ENCODE measurements around the gene MTMR12.
"Not testable (repeated sequence)": the region's sequence is repeated elsewhere in the genome, so short reads cannot be mapped to it uniquely, and the experiment has no call there.

DNA sequence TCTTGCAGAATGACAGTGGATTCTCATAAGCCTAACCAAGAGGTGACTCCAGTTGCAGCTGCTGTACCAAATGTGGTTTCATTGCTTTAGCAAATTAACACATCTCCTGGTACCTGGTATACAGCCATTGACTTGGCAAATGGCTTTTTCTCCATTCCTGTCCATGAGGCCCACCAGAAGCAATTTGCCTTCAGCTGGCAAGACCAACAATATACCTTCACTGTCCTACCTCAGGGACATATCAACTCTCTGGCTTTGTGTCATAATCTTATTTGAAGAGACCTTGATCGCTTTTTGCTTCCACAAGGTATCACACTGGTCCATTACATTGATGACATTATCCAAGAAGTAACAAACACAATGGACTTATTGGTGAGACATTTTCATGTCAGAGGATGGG lies 22.8 kb downstream of the MTMR12 start:
- not testable (repeated sequence) for TF ChIP-seq CTCF, POLR2AphosphoS5 (IDR thresholded peaks at IDR 0.05)

All from prostate gland (tissue), 2 donors.